HFFc6 (cell line): ENCODE measurements around the gene BLTP2. TPM values are rescaled to one million over a fixed set of nuclear protein-coding genes. Genes with fewer than 3 reads are reported as not detected.
"Not testable (repeated sequence)": the region's sequence is repeated elsewhere in the genome, so short reads cannot be mapped to it uniquely, and the experiment has no call there.

ENCODE experiments used
- DNase-seq: peaks from one replicate; pipeline ENCODE4 v3.0.0-alpha.2; 2018
- H3K27ac Mint-ChIP-seq: 2 replicates; pipeline ENCODE4 v1.8.0; 2020; ENCODE audit warnings: mild to moderate bottlenecking, mixed read lengths
- H3K27me3 Mint-ChIP-seq: 2 replicates; pipeline ENCODE4 v1.8.0; 2021; ENCODE audit warnings: mild to moderate bottlenecking, moderate library complexity, mixed read lengths; ENCODE audit not compliant: insufficient read depth
- H3K36me3 Mint-ChIP-seq: 2 replicates; pipeline ENCODE4 v1.8.0; 2021; ENCODE audit warnings: low read depth, mixed read lengths
- H3K4me1 Mint-ChIP-seq: 2 replicates; pipeline ENCODE4 v1.8.0; 2020; ENCODE audit warnings: low read depth, mixed read lengths
- H3K4me3 Mint-ChIP-seq: 2 replicates; pipeline ENCODE4 v1.8.0; 2020; ENCODE audit warnings: mild to moderate bottlenecking, moderate library complexity, mixed read lengths
- H3K9me3 Mint-ChIP-seq: 2 replicates; pipeline ENCODE4 v1.8.0; 2020; ENCODE audit warnings: mild to moderate bottlenecking, mixed read lengths
- CTCF ChIP-seq: fragments of 200-600 bp; sonication (generic); IDR thresholded peaks from 2 replicates; pipeline ENCODE4 v1.5.0; 2021; ENCODE audit warnings: antibody characterized with exemption, mild to moderate bottlenecking
- total RNA-seq, 6 experiments: library from RNA; stranded (reverse); fragmentation: NEBNext Ultra II Directional; extraction: Animal tissue kit (Norgen Biotek cat#: 25700); gene quantifications; 2 replicates in 1 of 6; 3 replicates in 5 of 6; pipeline ENCODE4 v1.2.3, GENCODE V29; 2021

The BLTP2 gene
- total RNA-seq, 6 experiments from 2014 or later, result 111 to 158 (median 134) TPM

- no peak overlapping the region for H3K4me3 Mint-ChIP-seq
- TF ChIP-seq CTCF, result no peak
- DNase-seq, result no peak
- H3K9me3 Mint-ChIP-seq, result no peaks in the 10 kb centered on the region
- H3K36me3 Mint-ChIP-seq, result peaks cover 42% of the 10 kb centered on the region
- no peaks in the 10 kb centered on the region; the same call in 1 of the 2 replicates for H3K4me1 Mint-ChIP-seq
- no peak overlapping the region for H3K27ac Mint-ChIP-seq
- H3K27me3 Mint-ChIP-seq, result peaks cover 5% of the 10 kb centered on the region
Observed at GRCh38 chr17:28615260-28615940, 29.6 kb downstream of the BLTP2 start.

- Mint-ChIP-seq H3K4me1 (no peaks in the 10 kb centered on the region; the same call in 1 of the 2 replicates), H3K9me3 (no peaks in the 10 kb centered on the region), H3K27ac (peak within 1 kb of the TSS; percentile 57), H3K36me3 (peaks cover 37% of the 10 kb centered on the region), H3K27me3 (peaks cover 5% of the 10 kb centered on the region), H3K4me3 (no peak within 1 kb of the TSS)
- TF ChIP-seq CTCF, result no peak
- DNase-seq, result no peak
Observed at GRCh38 chr17:28613931-28614381, 31.0 kb downstream of the BLTP2 start, which contains the start of gene RSKR. Gene RSKR, minus strand, starts transcription at chr17:28614185. Its CDS starts 24 bp downstream, at chr17:28614161.

GRCh38 chr17:28612936-28613872, 31.8 kb downstream of the BLTP2 start:
- Mint-ChIP-seq H3K9me3 (no peaks in the 10 kb centered on the region), H3K27ac (peak overlapping the region; percentile 57; the same call in 1 of the 2 replicates), H3K36me3 (peaks cover 33% of the 10 kb centered on the region), H3K4me1 (no peaks in the 10 kb centered on the region; the same call in 1 of the 2 replicates), H3K27me3 (peaks cover 5% of the 10 kb centered on the region), H3K4me3 (no peak overlapping the region)
- TF ChIP-seq CTCF, result peak; percentile 79
- no peak for DNase-seq

- peaks cover 33% of the 10 kb centered on the region for H3K36me3 Mint-ChIP-seq
- no peak for TF ChIP-seq CTCF
- no peaks in the 10 kb centered on the region; the same call in 1 of the 2 replicates for H3K4me1 Mint-ChIP-seq
- H3K9me3 Mint-ChIP-seq, result no peaks in the 10 kb centered on the region
- no peak overlapping the region for H3K4me3 Mint-ChIP-seq
- no peak overlapping the region for H3K27ac Mint-ChIP-seq
- no peak for DNase-seq
- peaks cover 5% of the 10 kb centered on the region for H3K27me3 Mint-ChIP-seq
Observed at GRCh38 chr17:28612531-28612930, 32.4 kb downstream of the BLTP2 start.

- Mint-ChIP-seq H3K4me3 (no peak overlapping the region), H3K36me3 (peaks cover 19% of the 10 kb centered on the region), H3K9me3 (no peaks in the 10 kb centered on the region), H3K27me3 (peaks cover 5% of the 10 kb centered on the region), H3K4me1 (no peaks in the 10 kb centered on the region; the same call in 1 of the 2 replicates), H3K27ac (no peak overlapping the region)
- no peak for DNase-seq
- TF ChIP-seq CTCF, result no peak
Observed at GRCh38 chr17:28610376-28610775, 34.6 kb downstream of the BLTP2 start.

GRCh38 chr17:28604031-28604430, 40.9 kb downstream of the BLTP2 start:
- not testable (repeated sequence) for DNase-seq, H3K9me3 Mint-ChIP-seq, H3K27ac Mint-ChIP-seq, H3K4me3 Mint-ChIP-seq, H3K36me3 Mint-ChIP-seq, H3K4me1 Mint-ChIP-seq, H3K27me3 Mint-ChIP-seq
